ENCODE measurements around the gene PHTF1.

The PHTF1 gene
- 16.7 to 24.4 reads per million in 2 experiments for total RNA-seq

DNA sequence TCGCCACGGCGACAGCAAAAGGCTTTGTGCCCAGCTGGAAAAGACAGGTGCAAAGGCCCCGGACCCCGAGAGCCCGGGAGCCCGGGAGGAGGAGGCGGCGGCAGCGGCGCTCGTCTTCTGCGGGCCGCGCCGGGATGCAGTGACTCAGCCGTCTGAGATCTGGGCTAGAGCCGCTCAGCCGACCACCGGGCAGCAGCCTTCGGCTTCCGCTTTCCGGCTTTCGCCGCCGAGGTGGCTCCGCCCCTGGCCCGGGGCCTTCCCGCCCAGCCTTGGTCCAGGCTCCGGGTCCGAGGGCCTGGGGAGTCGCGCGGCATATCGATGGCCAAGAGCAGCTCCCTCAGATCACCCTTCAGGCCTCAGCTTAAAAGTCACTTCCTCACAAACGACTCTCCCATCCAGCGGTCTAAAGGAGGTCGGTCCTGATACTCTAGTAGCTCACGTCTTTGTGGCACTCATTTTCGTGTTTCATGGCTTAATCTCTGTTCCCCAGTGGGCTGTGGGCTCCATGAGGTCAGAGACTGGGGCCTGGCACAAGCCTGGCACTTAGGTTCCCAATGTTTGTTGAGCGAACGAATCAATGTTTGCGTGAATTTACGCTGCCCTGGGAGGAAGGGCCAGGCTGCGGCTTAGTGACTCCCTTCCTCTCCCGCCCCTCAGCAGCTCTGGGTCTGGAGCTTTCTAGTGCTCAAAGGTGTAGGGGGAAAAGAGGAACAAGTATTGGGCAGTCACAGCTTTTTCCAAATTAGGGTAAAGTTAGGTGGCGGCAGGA lies at the start of gene PHTF1:
Gene PHTF1 (minus strand): TSS at position 154 of the 769 bp plus-strand sequence. CDS start 783 bp downstream, outside the sequence.
- peak; percentile 22 for DNase-seq (ENCODE audit: low read depth)

DNA sequence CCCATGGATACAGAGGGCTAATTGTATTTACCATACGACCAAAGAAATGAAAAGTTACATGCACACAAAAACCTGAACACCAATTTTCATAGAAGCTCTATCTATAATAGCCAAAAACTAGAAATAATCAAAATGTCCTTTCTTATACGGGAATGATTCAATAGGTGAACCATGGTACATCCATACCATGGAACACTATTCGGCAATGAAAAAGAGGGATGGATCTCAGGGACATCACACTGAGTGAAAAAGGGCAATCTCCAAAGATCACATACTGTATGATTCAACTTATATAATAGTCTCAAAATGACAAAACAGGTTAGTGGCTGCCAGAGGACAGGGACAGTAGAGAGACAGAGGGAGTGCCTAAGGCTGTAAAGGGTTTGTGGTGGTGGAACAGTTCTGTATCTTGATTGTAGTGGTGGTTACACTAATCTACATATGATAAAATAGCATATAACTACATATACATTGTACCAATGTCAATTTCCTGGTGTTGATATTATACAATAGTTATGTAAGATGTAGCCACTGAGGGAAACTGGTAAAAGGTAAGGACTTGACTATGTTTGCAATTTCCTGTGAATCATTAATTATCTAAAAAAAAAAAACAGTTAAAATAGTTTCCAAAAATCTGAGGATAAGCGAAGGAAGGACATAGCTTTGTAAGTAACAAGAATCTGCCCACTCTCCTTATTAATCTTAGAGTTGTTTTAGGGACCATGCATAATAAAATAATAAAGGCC lies 49.3 kb upstream of the PHTF1 start:
- DNase-seq (ENCODE audit: low read depth), result no peak

DNA sequence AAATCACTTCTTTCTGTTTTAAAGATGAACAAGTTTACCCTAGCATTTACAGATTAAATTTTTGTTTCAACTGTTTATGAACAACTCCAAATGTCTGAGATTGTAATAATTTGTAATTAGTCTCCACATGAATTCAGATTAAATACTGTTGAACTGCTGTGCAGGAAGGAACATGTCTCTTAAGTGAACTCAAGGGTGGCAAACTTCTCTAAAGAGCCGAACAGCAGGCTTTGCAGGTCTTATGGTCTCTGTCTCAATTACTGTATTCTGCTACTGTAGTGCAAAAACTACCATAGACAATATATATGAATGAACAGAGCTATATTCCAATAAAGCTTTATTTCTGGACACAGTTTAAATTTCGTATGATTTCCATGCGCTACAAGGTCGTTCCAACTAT lies 46.4 kb upstream of the PHTF1 start:
- no peak for DNase-seq (ENCODE audit: low read depth)

DNA sequence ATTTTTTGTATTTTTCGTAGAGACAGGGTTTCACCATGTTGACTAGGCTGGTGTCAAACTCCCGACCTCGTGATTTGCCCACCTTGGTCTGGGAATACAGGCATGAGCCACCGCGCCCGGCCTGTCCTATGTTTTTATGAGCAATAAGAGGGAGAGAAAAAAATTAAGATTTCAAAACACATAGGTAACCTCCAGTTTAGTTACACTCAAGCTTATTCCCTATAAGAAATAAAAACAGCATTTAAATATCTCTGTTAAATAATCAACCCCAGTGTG lies 45.9 kb upstream of the PHTF1 start:
- DNase-seq (ENCODE audit: low read depth), result no peak

DNA sequence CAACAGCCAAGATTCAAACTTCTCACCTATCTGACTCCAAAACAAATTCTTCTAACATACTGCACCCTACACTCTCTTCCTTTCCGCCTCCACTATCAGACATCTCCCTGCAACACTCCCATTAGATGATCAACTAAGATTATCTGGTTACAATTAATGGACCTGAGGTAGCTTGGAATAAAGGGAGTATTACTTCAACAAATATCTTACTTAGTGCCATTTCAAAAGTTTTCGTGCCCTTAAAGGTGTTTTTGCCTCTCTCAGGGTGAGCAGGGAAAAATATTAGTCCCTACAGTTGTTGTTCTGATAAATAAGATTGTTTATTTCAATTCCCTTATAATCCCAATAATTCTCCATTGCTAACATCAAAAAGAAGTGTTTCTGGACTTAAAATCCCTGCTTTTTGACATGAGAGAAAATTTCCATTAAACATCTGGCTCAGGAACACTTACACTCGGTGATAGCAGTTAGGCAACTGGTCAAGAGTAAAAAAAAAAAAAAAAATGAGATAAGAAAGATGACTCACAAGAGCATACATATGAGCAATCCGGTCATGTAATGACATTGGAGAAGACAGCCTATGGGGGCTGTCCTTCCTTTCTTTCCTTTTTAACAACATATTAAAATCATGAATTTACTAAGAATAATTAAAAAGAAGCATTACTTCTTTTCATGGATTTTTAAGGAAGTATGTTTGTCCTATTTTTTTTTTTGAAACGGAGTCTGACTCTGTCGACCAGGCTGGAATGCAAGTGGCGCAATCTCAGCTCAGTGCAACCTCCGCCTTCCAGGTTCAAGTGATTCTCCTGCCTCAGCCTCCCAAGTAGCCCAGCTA lies 45.4 kb upstream of the PHTF1 start:
- no peak for DNase-seq (ENCODE audit: low read depth)

DNA sequence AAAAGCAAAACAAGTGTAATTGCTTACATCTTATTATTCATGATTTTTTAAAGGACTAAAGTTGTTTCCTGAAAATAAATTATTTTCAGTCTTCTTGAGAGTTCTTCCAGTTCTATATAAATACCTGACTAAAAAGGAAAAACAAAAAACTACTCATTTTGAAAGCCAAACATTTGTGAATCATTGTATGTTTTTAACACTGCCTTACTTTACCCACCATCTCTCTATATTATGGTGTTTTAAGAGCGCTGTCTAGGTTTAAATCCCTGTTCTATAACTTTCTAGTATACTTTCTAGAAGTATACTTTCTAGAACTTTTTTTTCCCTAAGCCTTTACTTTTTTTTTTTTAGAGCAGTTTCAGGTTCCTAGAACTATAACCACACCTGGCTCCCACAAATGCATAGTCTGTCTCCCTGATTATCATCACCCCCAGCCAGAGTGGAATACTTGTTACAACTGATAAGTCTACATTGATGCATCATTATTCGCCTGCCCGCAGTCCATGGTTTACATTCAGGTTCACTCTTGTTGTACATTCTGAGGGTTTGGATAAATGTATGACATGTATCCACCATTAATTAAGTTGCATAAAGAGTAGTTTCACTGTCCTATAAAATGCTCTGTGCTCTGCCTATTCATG lies 43.2 kb upstream of the PHTF1 start:
- no peak for DNase-seq (ENCODE audit: low read depth)

DNA sequence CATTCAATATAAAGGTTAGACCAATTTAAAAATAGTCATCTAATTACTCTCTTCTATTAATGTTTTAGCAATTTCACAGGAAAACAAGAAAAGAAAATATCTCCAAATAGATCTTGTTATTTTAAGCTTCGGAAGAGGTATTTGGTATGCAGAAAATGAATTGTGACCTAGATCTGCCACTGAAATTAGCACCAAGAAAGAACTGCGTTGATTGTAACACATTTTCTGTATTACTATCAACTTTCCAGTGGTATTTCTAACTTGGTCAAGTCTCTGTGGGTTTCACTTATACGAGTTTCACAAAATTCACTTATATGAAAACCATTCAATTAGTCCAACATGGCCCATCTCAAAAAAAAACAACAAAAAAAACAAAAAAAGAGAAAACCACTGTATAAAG lies 41.2 kb upstream of the PHTF1 start:
- DNase-seq (ENCODE audit: low read depth), result no peak

DNA sequence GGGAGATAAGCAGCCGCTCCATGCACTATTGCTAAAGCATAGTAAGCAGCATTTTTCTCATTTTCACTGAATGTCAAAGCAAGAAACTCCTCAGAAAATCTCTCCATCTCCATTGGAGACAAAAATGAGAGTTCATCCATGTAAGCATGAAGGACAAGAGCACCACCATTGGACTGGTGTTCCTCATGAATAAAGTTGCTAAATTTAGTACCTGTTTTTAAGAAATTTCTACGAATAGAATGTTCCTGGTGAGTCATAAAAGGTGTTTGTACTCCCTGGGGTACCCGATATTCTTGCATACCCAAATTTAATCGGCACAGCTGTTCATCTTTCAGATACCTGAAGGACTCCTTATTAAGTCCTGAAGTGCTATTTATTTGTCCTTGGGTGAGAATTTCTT lies 38.2 kb upstream of the PHTF1 start:
- DNase-seq (ENCODE audit: low read depth), result no peak

DNA sequence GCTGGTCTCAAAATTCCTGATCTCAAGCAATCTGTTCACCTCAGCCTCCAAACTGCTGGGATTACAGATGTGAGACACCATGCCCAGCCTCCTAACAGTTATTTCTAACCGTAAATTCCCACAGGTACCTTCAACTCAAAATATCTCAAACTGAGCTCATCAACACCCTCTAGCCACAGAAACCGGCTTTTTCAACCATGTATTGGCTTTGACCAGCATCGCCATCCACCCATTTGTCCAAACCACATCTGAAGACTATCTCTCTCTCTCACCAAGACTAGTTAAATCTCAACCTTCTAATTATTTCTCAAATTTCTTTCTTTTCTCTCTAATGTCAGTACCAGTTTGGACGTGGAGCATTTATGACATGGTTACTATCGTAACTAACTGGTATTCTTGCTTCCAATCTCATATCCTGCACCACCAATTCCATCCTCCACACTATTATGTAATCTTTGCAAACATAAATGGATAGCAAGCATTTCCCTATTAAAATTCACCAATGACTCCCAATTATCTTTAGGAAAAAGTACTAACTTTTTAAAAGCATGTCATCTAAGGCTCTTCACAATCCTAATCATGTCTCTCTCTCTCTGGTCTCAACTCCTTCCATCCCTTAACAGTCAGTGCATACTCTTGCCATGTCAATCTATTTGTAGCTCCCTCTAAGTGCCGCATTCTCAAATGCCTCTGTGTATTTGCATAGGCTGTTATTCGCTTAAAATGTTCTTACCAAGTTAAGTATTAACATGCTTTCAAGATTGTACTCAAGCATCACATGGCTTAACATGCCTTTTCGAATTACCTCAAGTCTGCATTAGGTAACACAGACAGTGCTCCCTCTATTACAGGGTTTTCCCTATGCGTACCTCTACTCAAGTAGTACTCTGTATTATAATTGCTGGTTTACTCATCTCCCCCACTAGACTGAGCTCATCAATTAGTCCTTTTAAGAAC lies 34.9 kb upstream of the PHTF1 start:
- DNase-seq (ENCODE audit: low read depth), result no peak

DNA sequence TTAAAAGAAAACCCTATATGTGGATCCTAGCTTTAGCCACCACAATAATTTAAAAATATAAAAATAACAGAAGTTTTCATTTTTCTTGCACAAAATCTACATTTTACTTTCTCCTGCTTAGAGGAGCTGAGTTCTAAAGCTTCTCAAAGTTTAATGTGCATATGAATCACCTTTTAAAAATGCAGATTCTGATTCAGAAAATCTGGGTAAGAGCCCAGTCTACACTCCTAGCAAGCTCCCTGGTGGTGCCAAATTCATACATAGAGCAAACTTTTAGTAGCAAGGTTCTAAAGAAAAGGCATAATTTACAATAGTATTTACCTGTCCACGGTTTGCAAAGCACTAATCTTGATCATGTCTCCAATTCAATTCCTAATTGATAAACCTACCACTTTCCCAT lies 33.7 kb upstream of the PHTF1 start:
- no peak for DNase-seq (ENCODE audit: low read depth)

DNA sequence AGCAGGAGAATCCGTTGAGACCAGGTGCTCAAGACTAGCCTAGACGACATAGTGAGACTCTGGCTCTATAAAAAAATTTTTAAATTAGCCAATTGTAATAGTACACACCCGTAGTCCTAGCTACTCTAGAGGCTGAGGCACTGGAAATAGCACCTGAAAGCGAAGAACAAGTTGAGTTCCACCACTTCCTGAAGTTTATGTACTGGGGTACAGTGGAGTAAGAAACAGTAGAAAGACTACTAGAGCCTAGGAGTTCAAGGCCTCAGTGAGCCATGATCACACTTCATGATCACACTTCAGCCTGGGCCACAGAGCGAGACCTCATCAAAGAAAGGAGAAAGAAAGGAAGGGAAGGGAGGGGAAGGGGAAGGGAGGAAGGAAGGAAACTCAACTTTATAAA lies 33.2 kb upstream of the PHTF1 start:
- DNase-seq (ENCODE audit: low read depth), result no peak

DNA sequence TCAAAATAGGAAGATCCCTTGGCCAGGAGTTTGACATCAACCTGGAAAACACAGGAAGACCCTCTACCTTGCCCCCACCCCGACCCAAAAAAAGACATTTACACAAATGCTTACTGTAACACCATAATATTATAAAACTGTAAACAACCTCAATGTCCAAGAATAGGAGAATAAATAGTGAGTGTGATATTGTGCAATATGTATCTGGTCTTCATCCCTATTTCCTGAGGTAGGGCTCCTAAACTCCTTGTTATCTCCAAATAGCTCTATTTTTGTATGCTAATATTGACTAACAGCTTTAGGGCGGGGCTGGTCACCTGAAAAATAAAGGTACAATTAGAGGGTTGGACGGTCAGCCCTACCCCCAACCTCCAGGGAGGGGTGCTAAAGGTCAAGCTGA lies 29.5 kb upstream of the PHTF1 start:
- DNase-seq (ENCODE audit: low read depth), result no peak

DNA sequence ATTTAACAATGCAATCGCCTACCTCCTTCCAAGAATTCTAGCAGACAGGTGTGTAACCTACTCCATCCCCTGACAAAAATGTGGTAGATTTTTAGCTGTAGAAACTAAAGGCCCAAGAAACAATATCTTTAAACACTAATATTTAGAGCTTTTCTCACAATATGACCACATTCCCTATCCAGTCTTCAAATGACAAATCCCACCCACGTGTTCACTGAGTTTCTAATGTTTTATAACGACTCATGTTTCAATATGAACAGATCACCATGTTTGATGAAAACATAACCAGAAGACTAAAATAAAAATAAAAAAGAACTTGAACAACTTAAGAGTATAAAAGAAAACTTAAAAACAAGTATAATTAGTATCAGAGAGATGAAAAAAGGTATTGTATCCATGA lies 28.4 kb upstream of the PHTF1 start:
- DNase-seq (ENCODE audit: low read depth), result no peak

DNA sequence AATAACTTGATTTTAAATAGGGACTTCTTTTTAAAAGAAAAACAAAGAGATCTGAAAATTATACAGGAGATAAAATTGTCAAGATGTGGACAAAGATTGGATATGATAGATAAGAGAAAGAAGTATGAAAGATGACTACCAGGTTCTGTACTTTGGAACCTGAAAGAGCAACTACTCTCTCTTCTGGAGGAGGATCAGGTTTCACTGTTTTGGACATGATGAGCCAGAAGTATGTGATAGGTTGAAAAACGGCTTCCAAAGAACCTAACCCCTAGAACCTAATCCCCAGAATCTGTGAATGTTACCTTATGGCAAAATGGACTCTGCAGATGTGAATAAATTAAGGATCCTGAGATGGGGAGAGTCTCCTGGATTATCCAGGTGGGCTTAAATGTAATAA lies 26.8 kb upstream of the PHTF1 start:
- DNase-seq (ENCODE audit: low read depth), result no peak

DNA sequence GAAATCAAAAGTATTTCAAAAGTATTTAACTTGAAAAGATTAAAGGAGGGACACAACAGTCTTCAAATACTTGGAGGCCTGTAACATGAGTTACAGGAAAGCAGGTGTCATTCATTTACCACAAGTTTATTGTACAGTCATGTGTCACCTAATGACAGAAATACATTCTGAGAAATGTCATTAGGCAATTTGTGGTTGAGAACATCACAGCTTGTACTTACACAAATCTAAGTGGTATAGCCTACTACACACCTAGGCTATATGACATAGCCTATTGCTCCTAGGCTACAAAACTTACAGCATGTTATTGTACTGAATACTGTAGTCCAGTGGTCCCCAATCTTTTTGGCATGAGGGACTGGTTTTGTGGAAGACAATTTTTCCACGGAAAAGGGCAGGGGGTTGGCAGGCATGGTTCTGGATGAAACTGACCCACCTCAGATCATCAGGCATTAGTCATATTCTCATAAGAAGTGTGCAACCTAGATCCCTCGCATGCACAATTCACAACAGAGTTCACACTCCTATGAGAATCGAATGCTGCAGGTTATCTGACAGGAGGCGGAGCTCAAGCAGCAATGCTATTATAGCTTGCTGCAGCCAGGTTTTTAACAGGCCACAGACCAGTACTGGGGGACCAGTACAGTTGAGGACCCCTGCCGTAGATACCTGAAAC lies 25.0 kb upstream of the PHTF1 start:
- DNase-seq (ENCODE audit: low read depth), result no peak

DNA sequence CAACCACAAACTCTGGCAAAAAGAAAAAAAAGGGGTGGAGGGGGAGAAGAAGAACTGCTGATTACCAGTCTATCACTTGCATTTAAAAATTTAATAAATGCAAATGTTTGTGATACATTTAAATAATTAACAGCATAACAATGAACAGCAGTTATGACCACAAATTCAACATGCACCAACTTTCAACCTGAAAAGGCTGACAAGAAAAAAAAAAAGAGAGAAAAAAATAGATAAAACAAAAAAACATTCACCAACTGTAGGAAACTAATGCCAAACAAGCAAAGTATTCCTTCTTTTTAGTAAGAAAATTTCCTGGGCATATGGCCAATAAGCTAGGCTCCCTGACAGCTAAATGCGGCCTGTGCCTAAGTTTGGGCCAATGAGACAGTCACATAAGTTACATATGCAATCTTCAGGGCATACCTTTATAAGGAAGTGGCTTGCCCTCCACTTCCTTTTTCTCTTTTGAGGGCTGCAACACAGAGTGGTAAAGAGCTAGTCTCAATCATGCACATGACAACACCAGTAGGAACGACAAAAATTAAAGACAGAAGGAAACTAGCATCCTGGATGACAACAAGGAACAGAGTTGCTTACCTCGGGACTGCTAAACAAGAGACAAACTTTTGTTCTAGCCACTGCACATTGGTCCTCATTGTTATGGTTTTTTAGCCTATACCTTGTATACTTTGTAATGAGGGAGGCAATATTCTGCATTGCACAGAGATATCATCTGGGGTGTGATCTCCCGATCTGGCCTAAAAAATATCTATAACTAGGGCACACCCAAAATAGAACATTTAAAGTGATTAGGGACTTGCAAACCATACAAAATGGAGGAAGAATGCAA lies 24.2 kb upstream of the PHTF1 start:
- peak; percentile 36 for DNase-seq (ENCODE audit: low read depth)

DNA sequence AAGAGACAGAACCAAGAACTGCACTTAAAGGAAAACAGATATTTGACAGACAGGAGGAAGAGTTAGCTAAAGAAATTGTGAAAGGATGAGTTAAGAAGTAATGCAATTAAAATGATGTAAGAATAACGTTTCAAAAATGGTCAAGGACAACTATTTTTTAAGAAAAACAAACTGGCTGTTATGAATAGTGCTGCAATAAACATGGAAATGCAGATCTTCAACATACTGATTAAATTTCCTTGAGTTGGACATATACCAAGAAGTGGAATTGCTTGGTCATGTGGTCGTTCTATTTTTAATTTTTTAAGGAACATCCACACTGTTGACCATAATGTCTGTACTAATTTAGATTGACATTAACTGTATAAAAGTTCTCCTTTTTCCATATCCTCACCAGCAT lies 23.1 kb upstream of the PHTF1 start:
- no peak for DNase-seq (ENCODE audit: low read depth)

DNA sequence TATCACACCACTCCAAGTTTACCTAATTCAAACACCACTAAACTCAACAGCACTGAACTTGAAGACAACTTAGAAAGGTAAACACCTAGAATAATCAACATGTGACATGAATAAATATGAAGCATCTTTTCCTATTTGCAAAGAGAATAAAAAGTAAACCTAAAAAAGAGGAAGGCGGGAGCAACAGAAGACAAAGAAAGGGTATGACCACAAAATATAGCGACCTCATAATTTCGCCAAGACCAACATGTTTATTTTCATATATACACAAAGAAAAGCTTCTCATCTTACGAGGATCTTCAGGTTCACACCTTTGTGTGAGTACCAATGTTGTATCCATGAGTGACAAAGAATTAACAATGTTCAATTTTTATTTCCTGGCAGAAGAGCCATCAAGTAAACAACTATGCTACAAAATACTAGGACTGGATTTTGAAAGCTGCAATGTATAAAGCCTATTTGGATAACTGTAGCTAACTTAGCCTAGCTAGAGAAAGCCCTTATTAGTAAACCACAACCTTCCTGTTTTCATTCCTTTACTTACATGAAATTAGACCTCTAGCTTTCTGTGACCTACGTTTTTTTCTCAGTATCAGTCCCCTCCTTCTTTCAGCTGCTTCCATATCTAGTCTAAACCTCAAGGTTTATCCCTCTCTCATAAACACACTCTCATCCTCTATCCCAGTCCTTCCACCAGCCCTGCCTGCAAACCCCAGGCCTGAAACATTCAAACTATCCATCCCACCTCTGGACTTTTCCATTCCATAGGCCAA lies 21.3 kb upstream of the PHTF1 start:
- no peak for DNase-seq (ENCODE audit: low read depth)

DNA sequence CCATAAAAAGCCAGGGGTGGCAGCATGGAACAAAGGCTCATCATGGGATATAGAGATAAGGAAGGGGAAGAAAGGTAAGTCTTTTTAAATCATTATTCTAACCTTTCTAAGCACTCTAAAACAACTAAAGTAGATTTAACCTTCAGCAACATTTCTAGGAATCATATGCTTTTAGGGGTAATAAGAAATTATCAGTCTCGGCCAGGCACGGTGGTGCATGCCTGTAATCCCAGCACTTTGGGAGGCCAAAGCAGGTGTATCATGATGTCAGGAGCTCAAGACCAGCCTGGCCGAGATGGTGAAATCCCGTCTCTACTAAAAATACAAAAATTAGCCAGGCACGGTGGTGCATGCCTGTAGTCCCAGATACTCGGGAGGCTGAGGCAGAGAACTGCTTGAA lies 20.3 kb upstream of the PHTF1 start:
- no peak for DNase-seq (ENCODE audit: low read depth)
